HEK293 (cell line): ENCODE measurements around the gene FMN1.

Experiments
- CTCF ChIA-PET: fragments of 350-600 bp; formaldehyde crosslinking; extraction: SDS; loops from one replicate; lab custom pipeline; 2021; ENCODE audit warnings: antibody characterized with exemption; lab: Yijun Ruan, JAX
- POLR2A ChIA-PET: fragments of 300-600 bp; formaldehyde crosslinking; extraction: SDS; loops from one replicate; lab custom pipeline; 2020; ENCODE audit warnings: antibody characterized with exemption, inconsistent platforms; lab: Yijun Ruan, JAX
- H3K27ac ChIP-seq: fragments of 200-500 bp; sonication (Bioruptor generic); 2 replicates; pipeline ENCODE4 v1.5.1; 2014; ENCODE audit warnings: low read depth, low read length, control low read depth, inconsistent platforms; ENCODE audit errors: extremely low read depth
- H3K36me3 ChIP-seq, 2 experiments: fragments of 200-500 bp in 1 of 2; sonication (Bioruptor generic) in 1 of 2; 1 replicate in 1 of 2; 2 replicates in 1 of 2; pipeline ENCODE4 v1.5.1; 2014 to 2017; ENCODE audit warnings: inconsistent platforms in 2 of 2, low read length in 2 of 2; ENCODE audit not compliant: control insufficient read depth in 2 of 2, insufficient read depth in 1 of 2
- H3K4me1 ChIP-seq: fragments of 200-500 bp; sonication (Bioruptor generic); 2 replicates; pipeline ENCODE4 v1.5.1; 2014; ENCODE audit warnings: mild to moderate bottlenecking, low read length, inconsistent platforms; ENCODE audit not compliant: control insufficient read depth, insufficient read depth
- H3K4me3 ChIP-seq: 2 replicates; pipeline ENCODE4 v1.5.1; 2011; ENCODE audit warnings: low read depth, mild to moderate bottlenecking, control low read depth, low read length, moderate library complexity
- H3K9me3 ChIP-seq: fragments of 200-500 bp; sonication (Bioruptor generic); 2 replicates; pipeline ENCODE4 v1.5.1; 2014; ENCODE audit warnings: low read depth, low read length, inconsistent platforms; ENCODE audit not compliant: control insufficient read depth, insufficient read depth
- HOXA7 ChIP-seq: sonication (generic); formaldehyde crosslinking; IDR thresholded peaks from 2 replicates; pipeline ENCODE4 v1.8.1; 2022; ENCODE audit warnings: missing genetic modification reagents, borderline replicate concordance
- HOXD13 ChIP-seq: sonication (generic); formaldehyde crosslinking; IDR thresholded peaks from 2 replicates; pipeline ENCODE4 v1.8.0; 2022; ENCODE audit warnings: missing genetic modification reagents, borderline replicate concordance
- KLF1 ChIP-seq: fragments of 450-650 bp; formaldehyde crosslinking; IDR thresholded peaks from 2 replicates; pipeline ENCODE4 v1.5.1; 2016; ENCODE audit warnings: missing biosample characterization, missing genetic modification characterization
- REPIN1 ChIP-seq: fragments of 450-650 bp; formaldehyde crosslinking; IDR thresholded peaks from 2 replicates; pipeline ENCODE4 v1.5.1; 2017; ENCODE audit warnings: missing biosample characterization, missing genetic modification characterization, low read depth
- ZBTB17 ChIP-seq: fragments of 450-650 bp; formaldehyde crosslinking; IDR thresholded peaks from 2 replicates; pipeline ENCODE4 v1.5.1; 2016; ENCODE audit warnings: missing biosample characterization, missing genetic modification characterization
- ZNF10 ChIP-seq: fragments of 450-650 bp; formaldehyde crosslinking; IDR thresholded peaks from 2 replicates; pipeline ENCODE4 v1.5.1; 2017; ENCODE audit warnings: missing biosample characterization, missing genetic modification characterization
- ZNF138 ChIP-seq: fragments of 450-650 bp; formaldehyde crosslinking; IDR thresholded peaks from 2 replicates; pipeline ENCODE4 v1.5.1; 2016; ENCODE audit warnings: missing biosample characterization, missing genetic modification characterization, borderline replicate concordance
- ZNF146 ChIP-seq: fragments of 450-650 bp; formaldehyde crosslinking; IDR thresholded peaks from 2 replicates; pipeline ENCODE4 v1.5.1; 2016; ENCODE audit warnings: missing biosample characterization, missing genetic modification characterization
- ZNF175 ChIP-seq: fragments of 450-650 bp; formaldehyde crosslinking; IDR thresholded peaks from 2 replicates; pipeline ENCODE4 v1.5.1; 2016; ENCODE audit warnings: missing biosample characterization, missing genetic modification characterization
- ZNF274 ChIP-seq, 2 experiments: fragments of 200-500 bp in 1 of 2; fragments of 450-650 bp in 1 of 2; sonication (Bioruptor generic) in 1 of 2; formaldehyde crosslinking in 1 of 2; IDR thresholded peaks; 2 replicates each; pipeline versions ENCODE4 v1.5.1 to v1.6.1; 2014 to 2016; ENCODE audit warnings: borderline replicate concordance in 1 of 2, inconsistent platforms in 1 of 2, low read length in 1 of 2, missing biosample characterization in 1 of 2, missing genetic modification characterization in 1 of 2
- ZNF350 ChIP-seq: fragments of 450-650 bp; formaldehyde crosslinking; IDR thresholded peaks from 2 replicates; pipeline ENCODE4 v1.5.0; 2017; ENCODE audit warnings: missing biosample characterization, mild to moderate bottlenecking, missing genetic modification characterization
- ZNF473 ChIP-seq: fragments of 450-650 bp; formaldehyde crosslinking; IDR thresholded peaks from 2 replicates; pipeline ENCODE4 v1.5.1; 2017; ENCODE audit warnings: missing biosample characterization, missing genetic modification characterization
- ZNF510 ChIP-seq: fragments of 450-650 bp; formaldehyde crosslinking; IDR thresholded peaks from 2 replicates; pipeline ENCODE4 v1.5.1; 2018; ENCODE audit warnings: mild to moderate bottlenecking, missing genetic modification characterization, missing biosample characterization; ENCODE audit not compliant: insufficient replicate concordance
- ZNF513 ChIP-seq: fragments of 450-650 bp; IDR thresholded peaks from 2 replicates; pipeline ENCODE4 v1.5.1; 2018; ENCODE audit warnings: missing biosample characterization, missing genetic modification characterization
- ZNF549 ChIP-seq: fragments of 450-650 bp; IDR thresholded peaks from 2 replicates; pipeline ENCODE4 v1.5.1; 2018; ENCODE audit warnings: missing biosample characterization, missing genetic modification characterization, mild to moderate bottlenecking, inconsistent platforms, moderate library complexity
- ZNF560 ChIP-seq: fragments of 450-650 bp; formaldehyde crosslinking; IDR thresholded peaks from 2 replicates; pipeline ENCODE4 v1.5.1; 2017; ENCODE audit warnings: missing biosample characterization, missing genetic modification characterization, borderline replicate concordance
- ZNF629 ChIP-seq: fragments of 450-650 bp; formaldehyde crosslinking; IDR thresholded peaks from 2 replicates; pipeline ENCODE4 v1.5.1; 2017; ENCODE audit warnings: missing biosample characterization, missing genetic modification characterization
- ZNF664 ChIP-seq: fragments of 450-650 bp; formaldehyde crosslinking; IDR thresholded peaks from 2 replicates; pipeline ENCODE4 v1.5.1; 2016; ENCODE audit warnings: missing biosample characterization, missing genetic modification characterization
- ZNF670 ChIP-seq: fragments of 450-650 bp; formaldehyde crosslinking; IDR thresholded peaks from 2 replicates; pipeline ENCODE4 v1.5.1; 2016; ENCODE audit warnings: missing biosample characterization, missing genetic modification characterization, low read depth
- ZNF76 ChIP-seq: fragments of 450-650 bp; formaldehyde crosslinking; IDR thresholded peaks from 2 replicates; pipeline ENCODE4; 2016; ENCODE audit warnings: low read depth, missing biosample characterization, missing genetic modification characterization, borderline replicate concordance
- ZNF776 ChIP-seq: fragments of 450-650 bp; formaldehyde crosslinking; IDR thresholded peaks from 2 replicates; pipeline ENCODE4 v1.5.0; 2017; ENCODE audit warnings: missing biosample characterization, missing genetic modification characterization, borderline replicate concordance
- ZSCAN23 ChIP-seq: fragments of 450-650 bp; formaldehyde crosslinking; IDR thresholded peaks from 2 replicates; pipeline ENCODE4 v1.5.1; 2016; ENCODE audit warnings: missing biosample characterization, missing genetic modification characterization
- TF ChIP-seq, protein P1 (sequence below): fragments of 450-650 bp; formaldehyde crosslinking; IDR thresholded peaks from 2 replicates; pipeline ENCODE4 v1.5.1; 2016; ENCODE audit warnings: missing biosample characterization, missing genetic modification characterization
- TF ChIP-seq, protein P2 (sequence below): IDR thresholded peaks from 2 replicates; pipeline ENCODE4 v1.6.1; 2011; ENCODE audit warnings: mild to moderate bottlenecking, low read depth, low read length, borderline replicate concordance
- TF ChIP-seq, protein P3 (sequence below): fragments of 450-650 bp; formaldehyde crosslinking; IDR thresholded peaks from 2 replicates; pipeline ENCODE4 v1.5.0; 2017; ENCODE audit warnings: missing biosample characterization, missing genetic modification characterization, borderline replicate concordance

FMN1 gene

DNA sequence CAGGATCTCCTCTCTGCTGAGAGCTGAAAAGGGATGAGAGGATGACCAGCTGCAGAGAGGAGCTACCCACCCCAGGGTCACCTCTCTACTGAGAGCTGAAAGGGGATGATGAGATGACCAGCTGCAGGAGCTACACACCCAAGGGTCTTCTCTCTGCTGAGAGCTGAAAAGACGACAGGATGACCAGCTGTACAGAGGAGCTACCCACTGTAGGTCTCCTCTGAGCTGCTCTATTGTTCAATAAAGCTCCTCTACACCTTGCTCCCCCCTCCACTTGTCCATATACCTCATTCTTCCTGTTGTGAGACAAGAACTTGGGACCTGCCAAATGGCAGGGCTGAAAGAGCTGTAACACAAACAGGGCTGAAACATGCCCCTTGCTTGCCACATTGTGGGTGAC lies 149.9 kb downstream of the FMN1 start (continued):
- no peak for TF ChIP-seq ZNF560 (tag by site-specific recombination)

DNA sequence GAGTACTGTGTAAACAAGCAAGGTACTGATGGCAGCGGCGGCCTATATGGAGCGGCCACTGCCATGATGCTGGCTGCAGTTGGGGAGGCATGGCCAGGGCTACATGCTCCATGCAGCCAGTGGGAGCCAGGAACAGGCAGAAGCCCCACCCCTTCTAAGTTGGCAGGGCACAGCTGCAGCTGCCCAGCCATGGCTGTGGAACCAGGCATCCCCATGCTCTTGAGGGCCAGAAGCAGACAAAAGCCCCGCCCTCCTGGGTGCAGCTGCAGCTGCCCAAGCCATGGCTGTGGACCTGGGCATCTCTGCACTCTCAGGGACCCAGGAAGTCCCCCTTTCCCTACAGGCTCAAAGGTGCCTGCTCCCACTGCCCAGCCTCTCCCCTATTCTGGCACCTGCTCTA lies 150.9 kb downstream of the FMN1 start:
- Histone ChIP-seq H3K27ac (no peak overlapping the region), H3K9me3 (no peaks in the 10 kb centered on the region), H3K4me3 (no peak overlapping the region), H3K36me3 (no peaks in the 10 kb centered on the region), H3K4me1 (no peaks in the 10 kb centered on the region)
- no peak for TF ChIP-seq ZNF146 (tag by site-specific recombination)
- TF ChIP-seq ZNF664 (tag by site-specific recombination), result no peak
- TF ChIP-seq ZNF274 (IDR thresholded peaks at IDR 0.05; ENCODE audit: low read length), result no peak
- no peak for TF ChIP-seq ZNF274 (tag by site-specific recombination; IDR thresholded peaks at IDR 0.05; ENCODE audit: borderline replicate concordance)
- no peak for TF ChIP-seq ZNF76 (tag by site-specific recombination)
- TF ChIP-seq, protein P1, sequence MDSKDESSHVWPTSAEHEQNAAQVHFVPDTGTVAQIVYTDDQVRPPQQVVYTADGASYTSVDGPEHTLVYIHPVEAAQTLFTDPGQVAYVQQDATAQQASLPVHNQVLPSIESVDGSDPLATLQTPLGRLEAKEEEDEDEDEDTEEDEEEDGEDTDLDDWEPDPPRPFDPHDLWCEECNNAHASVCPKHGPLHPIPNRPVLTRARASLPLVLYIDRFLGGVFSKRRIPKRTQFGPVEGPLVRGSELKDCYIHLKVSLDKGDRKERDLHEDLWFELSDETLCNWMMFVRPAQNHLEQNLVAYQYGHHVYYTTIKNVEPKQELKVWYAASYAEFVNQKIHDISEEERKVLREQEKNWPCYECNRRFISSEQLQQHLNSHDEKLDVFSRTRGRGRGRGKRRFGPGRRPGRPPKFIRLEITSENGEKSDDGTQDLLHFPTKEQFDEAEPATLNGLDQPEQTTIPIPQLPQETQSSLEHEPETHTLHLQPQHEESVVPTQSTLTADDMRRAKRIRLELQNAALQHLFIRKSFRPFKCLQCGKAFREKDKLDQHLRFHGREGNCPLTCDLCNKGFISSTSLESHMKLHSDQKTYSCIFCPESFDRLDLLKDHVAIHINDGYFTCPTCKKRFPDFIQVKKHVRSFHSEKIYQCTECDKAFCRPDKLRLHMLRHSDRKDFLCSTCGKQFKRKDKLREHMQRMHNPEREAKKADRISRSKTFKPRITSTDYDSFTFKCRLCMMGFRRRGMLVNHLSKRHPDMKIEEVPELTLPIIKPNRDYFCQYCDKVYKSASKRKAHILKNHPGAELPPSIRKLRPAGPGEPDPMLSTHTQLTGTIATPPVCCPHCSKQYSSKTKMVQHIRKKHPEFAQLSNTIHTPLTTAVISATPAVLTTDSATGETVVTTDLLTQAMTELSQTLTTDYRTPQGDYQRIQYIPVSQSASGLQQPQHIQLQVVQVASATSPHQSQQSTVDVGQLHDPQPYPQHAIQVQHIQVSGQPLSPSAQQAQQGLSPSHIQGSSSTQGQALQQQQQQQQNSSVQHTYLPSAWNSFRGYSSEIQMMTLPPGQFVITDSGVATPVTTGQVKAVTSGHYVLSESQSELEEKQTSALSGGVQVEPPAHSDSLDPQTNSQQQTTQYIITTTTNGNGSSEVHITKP (tag by site-specific recombination), result no peak
- no peak for TF ChIP-seq ZNF776
- TF ChIP-seq ZNF513, result no peak
- TF ChIP-seq ZBTB17 (tag by site-specific recombination), result no peak
- ChIA-PET POLR2A (no interaction called here), CTCF (no interaction called here)

- no peaks in the 10 kb centered on the region for H3K9me3 ChIP-seq
- no peak overlapping the region for H3K27ac ChIP-seq
- H3K4me3 ChIP-seq, result no peak overlapping the region
- H3K4me1 ChIP-seq, result no peaks in the 10 kb centered on the region
- POLR2A ChIA-PET, result no interaction called here
- CTCF ChIA-PET, result no interaction called here
- no peaks in the 10 kb centered on the region for H3K36me3 ChIP-seq
- TF ChIP-seq REPIN1 (tag by site-specific recombination) (no peak), ZNF629 (tag by site-specific recombination) (no peak), ZNF350 (tag by site-specific recombination) (no peak), KLF1 (tag by site-specific recombination) (no peak), ZNF138 (tag by site-specific recombination) (no peak), ZNF175 (tag by site-specific recombination) (no peak), HOXD13 (no peak), ZNF510 (tag by site-specific recombination) (no peak), ZNF776 (no peak), ZSCAN23 (no peak), HOXA7 (CRISPR knock-in tag) (no peak), ZNF10 (tag by site-specific recombination) (no peak), ZNF549 (tag by site-specific recombination) (no peak), ZNF473 (tag by site-specific recombination) (no peak), ZNF670 (tag by site-specific recombination) (no peak)
- TF ChIP-seq, protein P2, sequence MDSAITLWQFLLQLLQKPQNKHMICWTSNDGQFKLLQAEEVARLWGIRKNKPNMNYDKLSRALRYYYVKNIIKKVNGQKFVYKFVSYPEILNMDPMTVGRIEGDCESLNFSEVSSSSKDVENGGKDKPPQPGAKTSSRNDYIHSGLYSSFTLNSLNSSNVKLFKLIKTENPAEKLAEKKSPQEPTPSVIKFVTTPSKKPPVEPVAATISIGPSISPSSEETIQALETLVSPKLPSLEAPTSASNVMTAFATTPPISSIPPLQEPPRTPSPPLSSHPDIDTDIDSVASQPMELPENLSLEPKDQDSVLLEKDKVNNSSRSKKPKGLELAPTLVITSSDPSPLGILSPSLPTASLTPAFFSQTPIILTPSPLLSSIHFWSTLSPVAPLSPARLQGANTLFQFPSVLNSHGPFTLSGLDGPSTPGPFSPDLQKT, result no peak
- TF ChIP-seq, protein P3, sequence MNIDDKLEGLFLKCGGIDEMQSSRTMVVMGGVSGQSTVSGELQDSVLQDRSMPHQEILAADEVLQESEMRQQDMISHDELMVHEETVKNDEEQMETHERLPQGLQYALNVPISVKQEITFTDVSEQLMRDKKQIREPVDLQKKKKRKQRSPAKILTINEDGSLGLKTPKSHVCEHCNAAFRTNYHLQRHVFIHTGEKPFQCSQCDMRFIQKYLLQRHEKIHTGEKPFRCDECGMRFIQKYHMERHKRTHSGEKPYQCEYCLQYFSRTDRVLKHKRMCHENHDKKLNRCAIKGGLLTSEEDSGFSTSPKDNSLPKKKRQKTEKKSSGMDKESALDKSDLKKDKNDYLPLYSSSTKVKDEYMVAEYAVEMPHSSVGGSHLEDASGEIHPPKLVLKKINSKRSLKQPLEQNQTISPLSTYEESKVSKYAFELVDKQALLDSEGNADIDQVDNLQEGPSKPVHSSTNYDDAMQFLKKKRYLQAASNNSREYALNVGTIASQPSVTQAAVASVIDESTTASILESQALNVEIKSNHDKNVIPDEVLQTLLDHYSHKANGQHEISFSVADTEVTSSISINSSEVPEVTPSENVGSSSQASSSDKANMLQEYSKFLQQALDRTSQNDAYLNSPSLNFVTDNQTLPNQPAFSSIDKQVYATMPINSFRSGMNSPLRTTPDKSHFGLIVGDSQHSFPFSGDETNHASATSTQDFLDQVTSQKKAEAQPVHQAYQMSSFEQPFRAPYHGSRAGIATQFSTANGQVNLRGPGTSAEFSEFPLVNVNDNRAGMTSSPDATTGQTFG (tag by site-specific recombination), result no peak
These were observed 154.0 kb downstream of the FMN1 start for GRCh38 chr15:33040496-33040895.
